ENCODE data around the gene CCNG2. TPM values are rescaled to one million over a fixed set of nuclear protein-coding genes. Genes with fewer than 3 reads are reported as not detected.

CCNG2 gene, protein sequence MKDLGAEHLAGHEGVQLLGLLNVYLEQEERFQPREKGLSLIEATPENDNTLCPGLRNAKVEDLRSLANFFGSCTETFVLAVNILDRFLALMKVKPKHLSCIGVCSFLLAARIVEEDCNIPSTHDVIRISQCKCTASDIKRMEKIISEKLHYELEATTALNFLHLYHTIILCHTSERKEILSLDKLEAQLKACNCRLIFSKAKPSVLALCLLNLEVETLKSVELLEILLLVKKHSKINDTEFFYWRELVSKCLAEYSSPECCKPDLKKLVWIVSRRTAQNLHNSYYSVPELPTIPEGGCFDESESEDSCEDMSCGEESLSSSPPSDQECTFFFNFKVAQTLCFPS
- 15.4 and 24.7 TPM in 2 replicates for total RNA-seq

- DNase-seq (ENCODE audit: low read depth in 2 of 2), result peak; percentile 87 to 97
These were observed at the start of gene CCNG2 for GRCh38 chr4:77156912-77157858. TSS of gene CCNG2 (plus strand) at chr4:77157207. CDS start at chr4:77158533, 1,326 bp downstream.

DNA sequence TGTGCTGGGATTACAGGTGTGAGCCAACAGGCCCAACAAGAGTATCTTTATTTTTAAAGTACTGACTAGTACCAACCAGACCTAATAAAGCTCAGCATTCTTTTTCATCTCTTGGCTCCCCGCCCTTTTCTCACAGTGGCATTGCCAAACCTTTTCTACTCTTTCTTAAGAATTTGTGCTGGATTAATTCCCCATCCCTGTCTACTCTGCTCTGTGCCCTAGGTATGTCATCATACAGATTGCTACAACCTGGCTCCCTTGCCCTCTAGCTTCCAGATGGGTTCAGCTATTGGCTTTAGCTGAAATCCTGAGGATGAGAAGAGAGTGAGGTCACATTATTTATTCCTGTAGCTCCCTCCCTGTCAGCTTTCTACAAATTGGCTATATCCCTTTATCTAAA is 46.3 kb upstream of the CCNG2 start:
- no peak for DNase-seq (ENCODE audit: low read depth in 2 of 2)

DNA sequence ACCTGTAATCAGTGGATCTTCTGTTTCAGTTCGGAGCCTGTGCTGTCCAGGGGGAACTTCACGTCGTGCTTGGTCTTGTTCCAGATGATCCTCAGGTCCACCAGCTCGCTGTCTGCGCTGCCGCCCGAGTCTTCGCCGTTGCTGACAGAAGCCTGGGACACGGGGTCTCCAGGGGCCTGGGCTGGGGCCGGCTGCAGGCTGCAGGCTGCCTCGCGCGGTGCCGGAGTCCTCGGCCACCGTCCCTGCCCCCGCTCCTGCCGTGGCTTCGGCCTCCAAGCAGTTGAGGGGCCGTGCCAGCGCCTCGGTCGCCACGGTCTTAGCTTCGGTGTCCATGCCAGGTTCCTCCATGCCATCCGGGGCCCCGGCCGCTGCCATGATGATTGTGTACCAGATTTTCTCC is 43.9 kb upstream of the CCNG2 start:
- DNase-seq (ENCODE audit: low read depth in 2 of 2), result no peak

DNA sequence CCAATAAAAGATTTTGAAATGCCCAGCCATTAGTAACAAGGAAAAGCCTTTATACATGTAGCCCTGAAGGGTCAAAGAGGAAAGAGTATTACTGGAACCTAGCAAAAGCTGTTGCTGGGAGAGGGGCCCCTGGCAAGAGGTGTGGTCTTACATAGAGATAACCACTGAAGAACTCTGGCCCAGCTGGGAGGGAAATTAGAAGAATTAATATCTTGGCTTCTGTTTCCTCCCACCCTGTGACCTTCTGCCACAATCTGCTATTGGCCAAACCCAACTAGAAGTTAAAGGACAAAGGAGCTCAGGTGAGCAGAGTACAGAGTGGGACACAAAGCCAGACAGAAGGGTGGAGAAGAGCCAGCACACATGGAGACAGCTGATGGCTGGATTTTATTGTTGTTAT is 39.3 kb upstream of the CCNG2 start:
- no peak for DNase-seq (ENCODE audit: low read depth in 2 of 2)

GRCh38 chr4:77120886-77121508 is 36.0 kb upstream of the CCNG2 start:
- DNase-seq (ENCODE audit: low read depth in 2 of 2), result no peak

GRCh38 chr4:77121736-77122240 is 35.2 kb upstream of the CCNG2 start:
- DNase-seq (ENCODE audit: low read depth in 2 of 2), result no peak

DNA sequence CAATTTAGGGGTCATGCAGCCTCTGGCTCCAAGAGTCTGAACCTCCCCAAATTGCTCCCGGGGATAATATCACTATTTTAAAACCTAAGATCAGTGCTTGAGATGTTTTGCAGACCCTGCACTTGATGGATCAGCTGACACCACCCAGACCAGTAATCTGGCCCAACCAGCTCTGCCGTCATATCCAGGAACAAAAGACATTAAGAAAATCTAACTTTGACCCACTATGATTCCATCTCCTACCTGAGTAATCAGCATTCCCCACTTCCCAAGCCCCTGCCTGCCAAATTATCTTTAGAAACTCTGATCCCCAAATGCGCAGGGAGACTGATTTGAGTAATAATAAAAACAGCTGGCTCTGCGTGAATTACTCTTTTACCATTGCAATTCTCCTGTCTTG is 34.4 kb upstream of the CCNG2 start:
- no peak for DNase-seq (ENCODE audit: low read depth in 2 of 2)

DNA sequence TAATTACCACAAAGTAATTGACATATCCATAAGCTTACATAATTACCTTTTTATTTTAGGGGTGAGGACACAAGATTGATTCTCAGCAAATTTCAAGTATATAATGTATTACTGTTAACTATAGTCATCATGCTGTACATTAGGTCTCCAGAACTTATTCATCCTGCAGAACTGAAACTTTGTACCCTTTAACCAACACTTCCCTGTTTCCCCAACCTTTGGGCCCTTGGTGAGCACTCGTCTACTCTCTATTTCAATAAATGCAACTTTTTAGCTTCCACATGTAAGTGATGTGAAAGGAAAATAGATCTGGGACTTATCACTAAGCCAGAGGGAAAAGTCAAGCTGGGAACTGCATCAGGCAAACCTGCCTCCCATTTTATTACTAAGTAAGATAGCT is 33.6 kb upstream of the CCNG2 start:
- no peak for DNase-seq (ENCODE audit: low read depth in 2 of 2)

- no peak for DNase-seq (ENCODE audit: low read depth in 2 of 2)
These were observed 32.4 kb upstream of the CCNG2 start for GRCh38 chr4:77124576-77124975.

DNA sequence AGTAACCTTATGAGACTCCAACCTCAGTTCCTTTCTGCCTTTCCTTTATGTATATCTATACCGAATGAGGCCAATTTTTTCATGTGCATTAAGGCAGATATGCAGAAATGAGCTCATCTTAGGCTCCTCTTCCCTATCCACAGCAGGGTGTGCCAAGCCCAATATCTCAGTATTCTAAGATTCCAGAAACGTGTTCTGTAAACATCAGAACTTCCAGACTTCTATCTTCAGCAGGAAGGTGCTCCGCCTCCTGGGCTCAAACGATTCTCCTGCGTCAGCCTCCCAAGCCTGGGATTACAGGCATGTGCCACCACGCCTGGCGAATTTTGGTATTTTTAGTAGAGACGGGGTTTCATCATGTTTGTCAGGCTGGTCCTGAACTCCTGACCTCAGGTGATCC is 31.0 kb upstream of the CCNG2 start:
- DNase-seq (ENCODE audit: low read depth in 2 of 2), result no peak

DNA sequence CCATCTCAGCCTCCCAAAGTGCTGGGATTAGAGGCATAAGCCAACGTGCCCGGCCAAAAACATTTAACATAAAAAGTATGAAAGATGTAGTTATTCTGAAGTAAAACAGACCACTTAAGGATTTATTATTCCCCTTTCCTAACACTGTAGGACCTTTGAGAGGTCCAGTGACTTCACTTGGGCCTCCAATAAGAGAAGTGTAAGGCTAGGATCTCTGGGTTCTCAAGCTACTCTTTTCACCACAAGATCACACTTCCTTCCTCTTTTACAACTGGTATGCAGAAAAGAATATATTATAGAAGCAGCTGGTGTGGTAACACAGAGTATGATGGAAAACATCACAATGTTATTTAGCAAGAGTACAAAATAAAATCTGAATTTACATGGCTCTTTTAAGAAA is 30.2 kb upstream of the CCNG2 start:
- DNase-seq (ENCODE audit: low read depth in 2 of 2), result no peak

DNA sequence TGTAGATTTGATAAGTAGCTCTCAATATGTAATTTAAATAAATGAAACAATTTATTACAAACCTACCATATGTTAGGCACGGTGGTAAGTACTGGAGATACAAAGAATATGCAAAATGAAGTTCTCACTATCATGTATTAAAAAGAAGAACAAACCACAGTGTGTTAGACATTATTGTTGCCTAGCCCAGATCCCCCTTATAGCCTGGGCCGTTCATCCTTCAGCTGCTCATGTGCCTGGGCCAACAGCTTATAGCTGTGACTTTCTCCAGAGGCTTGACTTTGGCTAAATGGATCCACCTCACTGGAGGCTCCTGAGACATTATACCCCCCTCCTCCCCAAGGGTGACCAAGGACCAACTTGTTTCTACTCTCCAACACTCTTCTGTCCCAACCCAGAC is 29.8 kb upstream of the CCNG2 start:
- no peak for DNase-seq (ENCODE audit: low read depth in 2 of 2)

DNA sequence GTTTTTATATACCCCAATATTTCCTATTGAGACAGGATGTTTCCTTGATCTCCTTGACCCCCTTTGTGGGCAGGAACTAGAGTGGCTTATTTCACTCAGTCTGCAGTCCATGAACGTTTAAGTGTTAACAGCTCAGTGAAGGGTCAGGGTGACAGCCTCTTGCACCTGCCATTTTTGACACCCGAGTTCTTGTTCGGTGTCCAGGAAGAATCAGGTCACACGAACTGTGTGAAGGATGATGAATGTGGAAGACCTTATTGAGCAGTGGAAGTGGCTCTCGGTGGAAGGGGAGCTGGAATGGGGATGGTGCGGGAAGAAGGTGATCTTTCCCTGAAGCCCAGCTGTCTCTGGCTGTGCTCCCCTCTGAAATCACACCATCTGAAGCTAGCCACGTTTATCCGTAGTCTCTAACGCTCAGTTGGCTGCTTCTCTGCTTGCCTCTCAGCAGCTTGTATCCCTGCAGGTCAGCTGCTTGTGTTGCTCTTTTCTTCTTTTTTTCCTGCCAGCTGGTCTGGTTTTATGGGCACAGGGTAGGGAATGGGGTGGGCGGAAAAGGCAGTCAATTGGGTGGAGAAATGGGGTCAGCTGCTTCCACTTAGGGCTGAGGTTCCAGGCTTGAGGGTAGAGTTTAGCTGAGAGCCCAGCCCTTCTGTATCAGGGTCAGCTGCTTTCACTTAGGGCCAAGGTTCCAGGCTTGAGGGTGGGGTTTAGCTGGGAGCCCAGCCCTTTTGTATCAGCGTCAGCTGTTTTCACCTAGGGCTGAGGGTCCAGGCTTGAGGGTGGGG is 29.0 kb upstream of the CCNG2 start:
- no peak for DNase-seq (ENCODE audit: low read depth in 2 of 2)

DNA sequence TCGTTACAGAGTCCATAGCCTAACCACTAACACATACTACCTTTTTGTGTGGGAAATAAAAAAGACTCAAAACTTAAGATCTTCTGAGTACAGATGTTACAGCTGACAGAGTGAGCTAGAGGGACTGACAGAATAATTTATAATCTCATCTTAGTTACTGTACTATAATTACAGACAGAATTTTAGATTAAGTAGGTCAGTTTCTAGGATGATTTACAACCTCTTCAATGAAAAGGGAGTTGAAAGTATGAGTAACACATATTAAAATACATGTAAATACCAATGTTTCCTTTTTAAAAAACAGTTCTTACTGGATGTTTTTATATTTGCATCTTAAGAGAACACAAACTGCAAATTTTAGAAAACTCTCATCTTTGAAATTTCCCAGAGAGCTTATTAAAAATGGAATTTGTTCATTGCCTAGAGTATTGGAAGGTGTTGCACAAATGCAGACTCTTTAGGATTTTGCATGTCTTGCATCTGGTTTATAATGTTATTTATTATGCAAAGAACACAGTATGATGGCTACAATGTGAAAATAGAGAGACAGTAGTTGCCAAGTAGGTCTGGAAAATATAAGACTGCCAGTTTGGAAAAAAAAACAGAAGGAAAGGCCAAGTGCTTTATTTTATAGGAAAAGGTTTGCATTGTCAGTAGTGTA is 24.2 kb upstream of the CCNG2 start:
- no peak for DNase-seq (ENCODE audit: low read depth in 2 of 2)

GRCh38 chr4:77137448-77137847 is 19.6 kb upstream of the CCNG2 start:
- DNase-seq (ENCODE audit: low read depth in 2 of 2), result peak in 1 of 2 donors; percentile 15

GRCh38 chr4:77141964-77142645 is 14.9 kb upstream of the CCNG2 start:
- no peak for DNase-seq (ENCODE audit: low read depth in 2 of 2)

DNA sequence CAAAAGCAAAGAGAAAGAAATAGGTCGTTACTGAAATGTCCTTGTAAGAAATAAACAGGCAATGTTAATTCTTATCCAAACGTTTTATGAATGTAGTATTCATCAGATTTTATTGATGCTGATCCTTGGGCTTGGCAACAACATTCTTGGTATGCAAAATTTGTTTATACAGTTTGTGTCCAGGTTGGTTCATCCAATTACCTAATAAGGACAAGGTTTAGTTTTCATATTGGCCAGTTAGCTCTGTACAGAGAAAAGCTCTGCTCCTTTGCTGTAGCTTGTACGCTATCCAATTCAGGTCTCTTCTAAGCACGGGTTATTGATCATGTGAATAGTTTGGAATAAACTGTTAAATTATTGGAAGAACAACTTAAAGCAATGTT is 14.4 kb upstream of the CCNG2 start:
- no peak for DNase-seq (ENCODE audit: low read depth in 2 of 2)

DNA sequence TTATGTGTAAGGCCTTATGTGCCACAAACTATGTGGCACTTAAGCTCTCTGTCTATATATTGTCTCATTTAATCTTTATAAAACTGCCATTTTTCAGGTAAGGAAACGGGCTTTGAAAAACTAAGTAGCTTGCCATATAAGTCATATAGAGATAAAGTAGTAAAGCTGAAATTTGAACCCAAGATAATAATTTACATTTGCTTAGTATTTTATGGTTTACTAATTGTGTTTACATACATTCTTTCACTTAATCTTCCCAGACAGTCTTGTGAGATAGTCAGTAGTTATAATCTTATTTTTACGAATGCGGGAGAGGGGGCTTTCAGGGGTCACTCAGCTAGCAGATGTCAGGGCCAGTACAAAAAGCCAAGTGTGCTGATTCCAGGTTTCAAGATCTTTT is 13.9 kb upstream of the CCNG2 start:
- no peak for DNase-seq (ENCODE audit: low read depth in 2 of 2)

DNA sequence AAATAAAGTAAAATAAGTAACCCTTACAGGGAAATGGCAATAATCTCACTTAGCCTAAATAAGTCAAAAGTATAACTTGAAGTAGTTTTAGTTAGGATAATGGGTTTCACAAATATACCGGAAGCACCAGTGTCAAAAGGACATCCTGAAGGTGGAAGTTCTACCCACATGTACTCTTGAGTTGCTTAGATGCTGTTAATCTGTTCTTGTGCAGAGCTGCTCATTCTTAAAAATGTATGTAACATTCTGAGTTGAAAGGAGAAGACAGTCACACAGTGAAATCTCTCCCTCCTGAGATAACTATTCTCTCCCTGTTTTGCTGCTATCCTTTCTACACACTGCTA is 11.2 kb upstream of the CCNG2 start:
- DNase-seq (ENCODE audit: low read depth in 2 of 2), result no peak

All from dermis microvascular lymphatic vessel endothelial cell (primary cell).